SK-N-MC (cell line): ENCODE data around the gene TAF1B.

Source experiments
- EZH2 ChIP-seq: fragments of 200-600 bp; sonication (generic); IDR thresholded peaks from one replicate; pipeline ENCODE4 v1.6.1; 2017; ENCODE audit warnings: antibody characterized with exemption
- FOXP2 ChIP-seq: optimal IDR thresholded peaks from 2 replicates; pipeline ENCODE3; 2011; ENCODE audit warnings: mild to moderate bottlenecking, moderate library complexity; ENCODE audit not compliant: insufficient read depth; ENCODE audit errors: extremely low read length, control extremely low read depth
- POLR2AphosphoS5 ChIP-seq: IDR thresholded peaks from 2 replicates; pipeline ENCODE4 v1.6.1; 2012; ENCODE audit warnings: mild to moderate bottlenecking, low read depth, low read length, borderline replicate concordance

DNA sequence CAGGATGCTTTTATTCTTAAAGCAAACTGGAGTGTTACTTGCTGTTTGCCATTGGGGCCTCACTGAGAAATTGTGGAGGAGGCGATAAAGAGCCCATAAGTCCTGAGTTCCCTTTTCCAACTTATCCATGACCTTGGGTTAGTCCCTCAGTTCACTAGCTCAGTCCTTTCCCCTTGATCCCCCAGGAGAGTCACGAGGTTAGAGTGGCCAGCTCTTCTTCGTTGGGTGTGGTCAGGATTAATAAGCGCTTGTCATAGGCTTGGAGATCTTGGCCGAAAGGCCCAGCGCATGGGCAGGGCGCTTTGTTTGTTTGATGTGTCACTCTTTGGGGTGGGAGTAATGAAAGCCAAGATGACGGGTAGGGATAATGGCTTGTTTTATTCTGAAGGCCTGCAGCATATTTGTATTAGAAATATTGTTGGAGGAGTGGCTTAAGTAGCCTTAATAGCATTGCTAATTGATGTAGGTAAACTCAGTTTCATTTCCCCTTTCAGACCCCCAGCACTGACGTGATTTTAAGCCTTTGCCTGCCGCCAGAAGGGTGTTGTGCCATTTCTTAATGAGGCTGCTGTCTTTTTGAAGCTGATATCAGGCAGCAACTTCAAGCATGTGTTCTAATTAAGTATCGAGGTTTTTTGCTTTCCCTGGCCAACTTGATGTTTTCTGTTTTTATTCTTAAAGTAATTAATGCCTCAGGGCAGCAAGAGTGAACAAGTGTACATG, 123.9 kb downstream of the TAF1B start:
- TF ChIP-seq POLR2AphosphoS5 = no peak
- no peak for TF ChIP-seq EZH2
- TF ChIP-seq FOXP2 = no peak
